Daoy (cell line): ENCODE data around the gene PARVG. TPM values are rescaled to one million over a fixed set of nuclear protein-coding genes. Genes with fewer than 3 reads are reported as not detected.

Source experiments
- DNase-seq: peaks from one replicate; pipeline ENCODE4 v3.0.0-alpha.2; 2015; ENCODE audit warnings: low read depth
- total RNA-seq: library from RNA; depleted of rRNA; stranded (reverse); fragments of >200 nt; shearing (Covaris generic); gene quantifications from 2 replicates; pipeline ENCODE4 v1.2.3, GENCODE V29; 2014; rRNA removed

Gene PARVG
- total RNA-seq, 1 experiment from 2014 or later = 9.5 TPM

DNA sequence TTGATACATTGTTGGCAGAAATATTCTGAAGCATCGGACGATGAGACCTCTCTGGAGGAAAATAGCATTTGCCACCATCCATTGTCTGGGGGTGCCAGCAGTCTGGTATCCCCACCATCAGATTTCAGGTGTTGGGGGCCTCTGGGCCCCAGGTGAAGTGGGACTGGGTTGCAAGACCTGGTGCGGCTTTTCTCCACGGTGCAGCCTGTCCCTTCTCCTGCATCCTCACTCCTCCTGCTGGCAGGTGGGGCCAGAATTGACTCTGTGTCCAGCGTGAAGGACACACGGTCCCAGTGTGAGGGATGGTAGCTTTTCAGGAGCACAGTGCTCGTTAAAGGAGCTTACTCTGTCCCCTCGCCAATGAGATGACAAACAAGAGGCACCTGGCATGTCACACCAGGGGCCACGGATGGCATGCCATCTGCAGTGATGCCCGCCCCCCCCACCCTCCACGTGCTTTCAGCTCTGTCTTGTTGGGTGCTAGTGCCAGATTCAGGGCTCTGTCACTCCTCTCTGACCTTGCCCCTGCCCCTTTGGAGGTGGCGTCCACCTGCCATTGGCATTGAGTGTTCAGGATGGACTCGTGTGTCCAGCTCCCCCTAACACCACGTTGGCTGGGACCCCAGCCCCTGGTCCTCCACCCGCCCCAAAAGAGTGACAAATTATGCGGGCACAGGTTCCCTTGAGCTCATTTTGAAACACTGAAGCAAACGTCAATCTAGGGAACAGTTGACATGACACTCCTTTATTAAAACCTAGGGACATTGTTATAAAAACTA is 62.4 kb downstream of the PARVG start:
- no peak for DNase-seq

DNA sequence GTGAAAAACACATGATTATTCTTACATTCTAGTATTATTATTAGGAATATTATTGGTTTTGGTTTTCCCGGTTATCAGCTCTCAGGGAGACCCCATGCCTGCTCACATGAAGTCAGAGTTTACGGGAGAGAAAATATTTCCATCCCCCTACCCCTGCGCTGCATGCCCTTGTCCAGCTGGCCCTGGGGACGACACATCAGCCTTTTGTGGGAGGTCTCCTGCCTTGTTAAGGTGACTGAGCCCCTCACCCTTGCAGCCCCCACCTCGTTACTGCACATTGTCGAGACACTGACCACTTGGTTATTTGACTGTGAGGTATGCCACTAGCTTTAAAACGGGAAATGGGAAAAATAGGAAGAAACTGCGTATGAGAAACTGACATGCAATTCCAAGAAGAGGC is 63.0 kb downstream of the PARVG start:
- DNase-seq = no peak

DNA sequence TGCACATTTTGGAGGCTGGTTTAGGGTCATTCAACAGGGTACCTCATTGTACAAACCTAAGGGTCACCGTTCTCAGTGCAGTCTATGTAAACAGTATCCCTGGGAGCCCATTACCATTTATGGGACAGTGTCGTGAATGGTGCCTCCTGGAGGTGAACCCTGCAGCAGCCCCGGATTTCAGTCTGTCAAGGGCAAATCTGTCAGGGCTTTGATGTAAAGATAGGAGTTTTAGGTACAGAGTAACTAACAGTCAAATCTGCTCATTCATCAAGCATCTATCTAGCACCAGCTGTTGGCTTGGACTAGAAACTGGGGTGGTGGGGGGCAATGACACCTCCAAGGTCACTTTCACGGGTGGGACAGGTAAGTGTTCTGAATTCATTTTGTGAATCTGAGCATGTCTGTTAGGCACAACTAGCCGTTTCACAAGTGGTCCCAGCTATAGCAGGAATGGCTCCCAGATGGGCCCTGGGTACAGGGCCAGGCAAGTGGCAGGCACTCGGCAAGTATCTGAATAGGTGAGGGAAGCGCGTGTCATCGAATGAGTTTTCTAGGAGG is 63.6 kb downstream of the PARVG start:
- DNase-seq = no peak

DNA sequence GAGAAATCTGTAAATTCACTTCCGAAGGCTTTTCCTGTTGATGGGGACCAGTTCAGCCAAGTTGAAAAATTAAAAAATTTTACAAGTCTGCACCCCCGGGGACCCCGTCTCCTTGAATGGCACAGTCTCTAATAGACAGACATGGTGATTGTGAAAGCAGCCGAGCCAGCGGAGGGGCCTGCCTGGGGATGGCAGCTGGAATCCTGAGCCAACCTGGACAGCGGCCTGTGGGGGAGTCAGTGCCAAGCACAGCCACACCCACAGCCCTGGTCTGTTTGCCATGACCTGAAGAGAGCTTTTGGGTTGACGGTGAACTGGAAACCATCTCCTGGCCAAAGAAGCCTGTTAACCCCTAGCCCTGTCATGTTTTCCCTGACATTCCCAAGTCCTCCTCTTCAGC is 64.7 kb downstream of the PARVG start:
- DNase-seq = no peak

DNA sequence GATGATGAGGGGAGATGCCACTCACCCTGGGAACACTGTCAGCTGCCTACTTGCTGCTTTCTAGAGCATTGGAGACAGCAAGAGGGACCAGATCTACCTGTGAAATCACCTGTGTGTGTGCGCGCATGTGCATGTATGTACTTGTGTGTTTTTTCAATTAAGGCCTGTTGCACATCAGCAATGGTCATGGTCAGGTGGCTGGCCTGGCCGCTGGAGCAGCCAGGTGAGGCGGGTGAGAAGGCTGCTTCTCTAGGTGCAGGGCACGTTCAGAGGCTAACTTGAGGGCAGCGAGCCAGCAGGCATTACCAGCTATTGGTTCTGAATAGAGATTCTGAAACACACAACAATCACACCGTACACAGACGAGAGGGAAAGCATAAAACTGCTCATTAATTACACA is 65.1 kb downstream of the PARVG start:
- no peak for DNase-seq

DNA sequence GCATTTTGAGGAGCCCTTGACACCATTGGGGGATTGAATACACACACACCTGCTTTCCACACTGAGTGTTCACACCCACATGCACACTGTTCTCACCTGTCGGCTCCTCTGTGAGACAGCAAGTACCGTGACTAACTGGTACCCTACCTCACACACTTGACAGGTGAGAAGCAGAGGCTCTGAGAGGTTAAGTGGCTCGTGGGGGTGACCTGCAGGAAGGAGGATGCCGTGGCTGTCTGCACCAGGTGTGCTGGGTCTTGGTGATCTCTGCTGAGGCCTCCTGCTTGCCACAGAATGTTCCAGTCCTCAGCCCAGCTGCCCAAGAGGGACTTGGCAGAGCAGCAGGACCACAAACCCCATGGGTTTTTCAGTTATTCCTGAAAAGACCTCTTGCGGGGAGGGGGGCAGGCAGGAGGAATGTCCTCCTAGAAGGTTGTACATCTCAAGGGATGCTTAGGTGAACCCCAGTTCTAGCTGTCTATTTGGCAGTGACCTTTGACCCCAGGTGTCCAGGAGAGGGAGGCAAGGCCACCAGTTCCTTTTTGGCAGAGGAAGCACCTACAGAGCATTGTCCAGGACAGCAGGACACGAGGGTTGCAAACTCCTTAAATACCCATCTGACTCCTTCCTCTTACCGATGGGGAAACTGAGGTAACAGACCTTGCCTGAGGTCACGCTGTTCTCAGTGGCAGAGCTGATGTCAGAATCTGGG is 66.0 kb downstream of the PARVG start:
- DNase-seq = no peak

DNA sequence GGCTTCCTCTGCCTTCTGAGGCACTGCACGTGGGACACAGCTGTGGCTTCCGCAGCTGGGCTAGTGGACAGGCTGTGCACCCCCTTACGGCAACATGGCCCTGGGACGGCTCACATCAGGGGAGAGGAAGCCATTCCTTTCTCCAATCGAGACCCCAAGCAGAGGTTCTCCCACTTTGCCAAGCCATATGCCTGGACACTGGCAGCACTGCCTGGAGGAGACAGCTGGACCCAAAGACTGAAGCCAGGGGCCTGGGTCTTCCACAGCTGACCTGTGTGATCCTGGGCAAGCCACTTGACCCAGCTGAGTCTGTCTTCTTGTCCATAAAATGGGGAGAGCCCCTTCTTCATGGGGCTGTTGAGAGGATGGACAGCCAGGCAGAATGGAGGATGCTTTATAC is 66.6 kb downstream of the PARVG start:
- no peak for DNase-seq

DNA sequence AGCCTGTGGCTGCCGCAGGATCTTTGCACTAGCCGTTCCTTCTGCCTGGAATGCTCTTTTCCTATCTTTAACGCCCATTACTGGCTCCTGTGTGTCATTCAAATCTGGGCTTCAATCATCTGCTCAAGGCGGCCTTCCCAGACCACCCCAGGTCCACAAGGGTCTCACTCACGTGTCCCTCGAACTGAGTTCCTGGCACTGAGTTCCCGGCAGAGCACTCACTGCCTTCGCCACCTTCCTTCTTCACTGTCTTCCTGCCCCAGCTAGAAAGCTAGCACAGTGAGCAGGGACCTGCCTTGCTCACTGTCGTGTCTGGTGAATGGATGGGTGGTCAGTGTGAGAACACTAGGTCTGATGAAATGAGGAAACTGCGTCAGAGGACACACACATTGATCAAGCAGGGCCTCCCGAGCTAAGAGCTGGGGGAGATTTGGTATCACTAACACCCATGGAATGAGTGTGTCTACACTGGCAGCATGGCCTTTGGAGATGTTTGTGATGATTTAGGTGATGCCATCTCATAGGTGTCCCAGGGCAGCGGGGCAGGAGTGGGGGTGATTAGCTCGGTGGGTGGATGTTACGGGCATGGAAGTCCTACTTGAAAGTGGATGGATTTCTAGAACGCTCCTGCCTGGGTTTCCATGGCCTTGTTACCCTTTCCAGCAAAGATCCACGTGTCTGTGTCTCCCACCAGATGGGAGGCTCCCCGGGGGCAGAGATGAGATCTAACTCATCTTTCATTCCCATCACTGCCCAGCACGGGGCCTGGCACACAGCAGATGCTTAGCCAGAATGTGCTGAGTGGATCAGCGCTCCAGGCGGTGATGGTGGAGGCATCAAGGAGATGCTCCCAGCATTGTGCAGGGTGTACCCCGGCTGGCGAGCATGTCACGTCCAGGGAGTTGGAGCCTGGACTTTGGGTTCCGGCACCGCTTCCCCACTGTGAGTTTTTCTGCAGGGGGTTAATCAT is 67.5 kb downstream of the PARVG start:
- DNase-seq = no peak

DNA sequence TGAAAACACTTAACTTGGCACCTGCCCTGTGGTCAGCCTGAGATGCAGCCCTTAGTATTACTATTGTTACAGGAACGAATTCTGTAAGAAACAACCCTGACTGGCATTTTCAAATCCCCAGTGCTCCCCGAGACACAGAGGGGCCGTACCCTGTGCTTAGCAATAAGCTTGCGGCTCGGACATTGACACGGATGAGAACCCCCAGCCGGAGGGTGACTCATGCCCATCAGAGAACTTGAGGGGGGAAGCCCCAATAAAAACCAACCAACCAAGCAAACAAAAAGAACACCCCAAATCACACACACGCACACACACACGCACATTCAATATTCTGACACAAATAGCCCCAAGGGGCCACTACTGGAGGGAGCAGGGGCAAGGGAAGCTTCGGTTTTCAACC is 68.2 kb downstream of the PARVG start:
- DNase-seq = no peak

DNA sequence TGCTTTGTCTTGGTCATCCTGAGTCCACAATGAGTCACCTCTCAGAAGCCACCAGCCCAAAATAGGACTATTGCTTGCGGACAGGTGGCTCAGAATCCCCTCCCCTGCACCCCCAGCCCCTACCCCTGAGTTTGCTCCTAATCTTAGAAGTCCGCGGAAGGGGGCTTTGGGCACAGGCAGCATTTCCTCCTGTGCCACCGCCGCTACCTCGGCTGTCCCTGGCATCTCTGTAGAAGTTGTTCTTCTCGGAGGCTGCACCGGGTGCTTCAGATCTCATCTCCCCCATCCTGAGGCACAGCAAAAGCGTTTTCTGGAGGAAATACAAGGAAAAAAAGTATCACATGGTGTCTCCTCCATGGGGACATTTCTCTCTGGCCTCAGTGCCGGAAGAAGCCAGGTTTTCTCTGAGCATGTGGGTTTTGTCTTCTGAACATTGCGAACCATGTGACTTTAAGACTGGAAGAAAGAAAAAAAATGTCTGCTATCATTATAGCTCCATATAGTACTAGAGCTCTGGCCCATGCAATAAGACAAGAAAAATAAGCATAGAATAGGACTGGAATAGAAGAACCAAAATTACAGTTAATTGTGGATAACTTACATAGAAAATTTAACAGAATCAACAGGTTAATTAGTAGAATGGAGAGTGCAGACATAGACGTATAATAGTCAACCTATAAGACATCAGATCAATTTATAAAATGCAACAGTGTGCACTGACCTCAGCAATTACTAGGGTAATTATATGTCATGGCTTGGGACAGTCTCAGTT is 68.8 kb downstream of the PARVG start:
- no peak for DNase-seq

DNA sequence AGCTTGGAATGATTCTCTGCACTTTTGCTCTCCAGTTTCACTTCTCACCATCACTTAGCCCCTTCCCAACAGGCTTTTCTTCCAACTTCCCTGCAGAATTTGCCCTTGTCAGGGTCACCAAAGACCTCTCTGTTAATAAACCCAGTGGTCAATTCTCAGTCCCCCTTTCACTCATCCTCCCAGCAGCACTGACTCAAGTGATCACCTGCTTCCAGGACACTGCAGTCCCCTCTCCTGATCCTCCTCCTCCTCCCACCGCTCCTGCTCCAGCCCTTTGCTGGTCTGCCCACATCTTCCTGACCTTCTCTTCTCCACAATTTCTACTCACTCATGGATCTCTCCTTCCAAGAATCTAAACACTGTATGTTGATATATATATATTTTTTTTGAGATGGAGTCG is 74.1 kb downstream of the PARVG start:
- no peak for DNase-seq

DNA sequence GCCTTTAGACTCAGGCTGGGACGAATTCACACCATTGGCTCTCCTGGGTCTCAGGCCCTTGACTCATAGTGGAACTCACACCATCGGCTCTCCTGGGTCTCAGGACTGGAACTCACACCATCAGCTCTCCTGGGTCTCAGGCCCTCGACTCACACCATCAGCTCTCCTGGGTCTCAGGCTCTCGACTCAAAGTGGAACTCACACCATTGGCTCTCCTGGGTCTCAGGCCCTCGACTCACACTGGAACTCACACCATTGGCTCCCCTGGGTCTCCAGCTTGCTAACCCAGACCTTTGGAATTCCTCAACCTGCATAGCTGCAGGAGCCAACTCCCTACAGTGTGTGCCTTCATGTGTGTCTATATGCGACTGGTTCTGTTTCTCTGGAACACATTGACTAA is 75.4 kb downstream of the PARVG start:
- no peak for DNase-seq

DNA sequence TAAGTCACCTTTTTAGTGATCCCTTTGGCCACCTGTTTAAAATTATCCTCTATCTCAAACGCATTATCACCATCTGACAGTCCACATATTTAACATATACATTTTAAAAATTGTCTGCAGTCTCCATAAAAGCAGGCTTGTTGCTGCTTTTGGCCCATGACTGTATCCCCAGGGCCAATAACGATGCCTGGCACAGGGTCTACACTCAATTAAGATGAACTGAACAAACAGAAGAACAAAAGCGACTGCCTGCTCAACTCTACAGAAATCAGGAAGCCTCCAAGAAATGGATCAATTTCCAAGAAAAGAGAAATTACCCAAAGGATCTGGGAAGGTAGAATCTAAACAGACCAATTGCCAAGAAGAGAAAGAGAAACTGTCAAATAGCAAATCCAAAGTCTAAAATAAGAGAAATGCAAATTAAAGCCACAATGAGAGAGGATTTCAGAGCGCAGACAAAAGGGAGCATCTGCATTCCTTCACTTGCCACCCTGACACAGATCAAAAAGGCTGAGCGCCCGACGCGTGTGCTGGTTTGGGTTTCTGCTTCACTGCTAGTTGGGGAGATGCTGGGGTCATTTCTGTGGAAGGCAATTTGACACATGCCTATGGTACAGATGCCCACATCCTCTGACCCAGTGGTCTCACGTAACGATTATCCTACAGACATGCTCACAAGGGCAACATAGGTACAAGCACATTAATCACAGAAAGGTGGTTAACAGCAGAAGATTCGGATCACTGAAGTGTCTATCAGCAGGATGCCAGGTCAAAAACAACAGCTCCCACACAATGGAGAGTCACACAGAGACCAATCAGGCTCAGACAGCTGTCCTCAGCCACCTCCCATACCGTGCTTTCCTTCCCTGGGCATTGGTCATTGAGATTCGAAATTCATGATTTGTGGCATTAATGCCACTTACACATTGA is 76.1 kb downstream of the PARVG start:
- DNase-seq = no peak

Other genes starting within 250 kb of the PARVG start
- 45.1 and 56.7 TPM in 2 replicates for gene SAMM50, start 225.5 kb upstream of the PARVG start, total RNA-seq
- gene PARVB, start 156.6 kb upstream of the PARVG start, total RNA-seq = 29.7 and 63.5 TPM in 2 replicates
- gene SHISAL1, start 132.0 kb downstream of the PARVG start, total RNA-seq = 6.8 and 8.7 TPM in 2 replicates